Small intestine (tissue), 16 donors: ENCODE data around the gene LIN54. TPM values are rescaled to one million over a fixed set of nuclear protein-coding genes. Genes with fewer than 3 reads are reported as not detected.
A peak's percentile ranks its signal among the peaks of the same experiment; 100 is the strongest.
"Not testable (repeated sequence)": the region's sequence is repeated elsewhere in the genome, so short reads cannot be mapped to it uniquely, and the experiment has no call there.

ENCODE experiments used
- DNase-seq, 2 donors: peaks; one replicate each; pipeline versions ENCODE4 v3.0.0 to v3.0.0-alpha.2; 2013
- FAIRE-seq: peaks from 2 replicates; lab custom pipeline; 2012; peaks lifted over from hg19 to GRCh38; lab: Jason Lieb, UNC
- H3K27ac ChIP-seq, 3 donors: one replicate each; pipeline ENCODE4 v1.5.1; 2013; ENCODE audit warnings: low read length in 2 of 3, mild to moderate bottlenecking in 2 of 3, control low read depth in 1 of 3, inconsistent platforms in 1 of 3, low read depth in 1 of 3, moderate library complexity in 1 of 3
- H3K27me3 ChIP-seq, 3 donors: one replicate each; pipeline ENCODE4 v1.6.1; 2013; ENCODE audit warnings: low read length in 3 of 3, inconsistent platforms in 1 of 3; ENCODE audit not compliant: control insufficient read depth in 3 of 3, insufficient read depth in 3 of 3
- H3K36me3 ChIP-seq, 3 donors: one replicate each; pipeline ENCODE4 v1.6.1; 2013; ENCODE audit warnings: low read length in 3 of 3, inconsistent platforms in 1 of 3, low read depth in 1 of 3, mild to moderate bottlenecking in 1 of 3, moderate library complexity in 1 of 3; ENCODE audit not compliant: control insufficient read depth in 3 of 3, insufficient read depth in 2 of 3
- H3K4me1 ChIP-seq, 3 donors: one replicate each; pipeline ENCODE4 v1.6.1; 2013; ENCODE audit warnings: low read length in 2 of 3, inconsistent platforms in 1 of 3, low read depth in 1 of 3, mild to moderate bottlenecking in 1 of 3, moderate library complexity in 1 of 3; ENCODE audit not compliant: control insufficient read depth in 3 of 3, insufficient read depth in 2 of 3
- H3K4me3 ChIP-seq, 3 donors: one replicate each; pipeline ENCODE4 v1.5.1; 2013; ENCODE audit warnings: low read length in 3 of 3, control low read depth in 1 of 3, inconsistent platforms in 1 of 3, low read depth in 1 of 3, mild to moderate bottlenecking in 1 of 3, moderate library complexity in 1 of 3
- H3K9me3 ChIP-seq, 2 donors: one replicate each; pipeline ENCODE4 v1.6.1; 2013; ENCODE audit warnings: low read depth in 1 of 2, low read length in 1 of 2; ENCODE audit not compliant: control insufficient read depth in 2 of 2, insufficient read depth in 1 of 2
- WGBS, 3 donors: extraction: QIAGEN DNeasy Blood & Tissue Kit; methylation state at CpG; one replicate each; pipeline ENCODE4 v1.1.7; 2013; 5-methylcytosine and 5-hydroxymethylcytosine counted together
- long read RNA-seq, 10 donors: transcript quantifications; one replicate each; lab custom pipeline, GENCODE V29; 2026
- polyA plus RNA-seq, 4 donors: library from polyadenylated mRNA; stranded (reverse) in 3 of 4; unstranded in 1 of 4; fragments of 200-250 nt in 3 of 4; fragments of 120-200 nt in 1 of 4; gene quantifications; one replicate each; pipeline versions ENCODE4 v1.2.1 to v1.2.3, GENCODE V29; 2013
- donor health status: healthy with polysubstance abuse.
- donor health status: control.
- donor health status: control.
- donor health status: Bipolar disorder and iron deficiency.
- donor health status: healthy.

Gene LIN54
- polyA plus RNA-seq = 10 to 100 TPM in 1 of 4 donors, 1 to 10 TPM in 3; 3.0 to 11.8 (median 4.0) TPM
- long read RNA-seq, donor 1, full-length matches to known transcripts = 1 of 1 reads
- long read RNA-seq, donor 1, partial matches to known transcripts = 0 of 1 reads
- long read RNA-seq, donor 1, other reads (novel, unspliced or antisense) = 0 of 1 reads
- long read RNA-seq, donor 2, full-length matches to known transcripts = 1 of 1 reads
- long read RNA-seq, donor 2, partial matches to known transcripts = 0 of 1 reads
- long read RNA-seq, donor 2, other reads (novel, unspliced or antisense) = 0 of 1 reads
- long read RNA-seq, donor 3 = 0 reads
- long read RNA-seq, donor 4 = 0 reads
- long read RNA-seq, donor 5 = 0 reads
- long read RNA-seq, donor 6, full-length matches to known transcripts = 1 of 1 reads
- long read RNA-seq, donor 6, partial matches to known transcripts = 0 of 1 reads
- long read RNA-seq, donor 6, other reads (novel, unspliced or antisense) = 0 of 1 reads
- long read RNA-seq, donor 7, partial matches to known transcripts = 205 of 217 reads
- long read RNA-seq, donor 7, other reads (novel, unspliced or antisense) = 11 of 217 reads
- long read RNA-seq, donor 8 = 0 reads
- long read RNA-seq, donor 9 = 0 reads
- long read RNA-seq, donor 10, full-length matches to known transcripts = 2 of 103 reads
- long read RNA-seq, donor 10, partial matches to known transcripts = 67 of 103 reads
- long read RNA-seq, donor 10, other reads (novel, unspliced or antisense) = 34 of 103 reads

- H3K9me3 ChIP-seq = no peaks in the 10 kb centered on the region
- 1% methylated on average over 40 to 54 of the region's 54 CpGs for WGBS, 3 donors
- DNase-seq (peak; percentile 87 to 91), FAIRE-seq (no peak)
- no peaks in the 10 kb centered on the region for H3K36me3 ChIP-seq
- peaks cover 0 to 17% (median 4%) of the 10 kb centered on the region in 3 donors for H3K4me1 ChIP-seq
- H3K27ac ChIP-seq = peak within 1 kb of the TSS; percentile 93 to 99 (median 97)
- no peaks in the 10 kb centered on the region for H3K27me3 ChIP-seq
- peak within 1 kb of the TSS; percentile 82 to 94 (median 83) for H3K4me3 ChIP-seq
Observed at GRCh38 chr4:83010522-83011318, at the start of gene LIN54. LIN54 (minus strand) TSS chr4:83010823; CDS start chr4:82984844, 25,979 bp downstream.

- H3K27ac ChIP-seq = no peak overlapping the region
- H3K4me3 ChIP-seq = no peak overlapping the region
- H3K27me3 ChIP-seq = no peaks in the 10 kb centered on the region
- FAIRE-seq = no peak
- DNase-seq = peak in 1 of 2 donors; percentile 24
- H3K9me3 ChIP-seq = no peaks in the 10 kb centered on the region
- no peaks in the 10 kb centered on the region for H3K4me1 ChIP-seq
- H3K36me3 ChIP-seq = peaks cover 4 to 27% (median 10%) of the 10 kb centered on the region in 3 donors
Observed at GRCh38 chr4:83054928-83055327, 44.3 kb upstream of the LIN54 start.

- DNase-seq, H3K4me1 ChIP-seq: not testable (repeated sequence)
Observed at GRCh38 chr4:83048781-83049180, 38.2 kb upstream of the LIN54 start.

GRCh38 chr4:83046693-83047473 is 36.3 kb upstream of the LIN54 start:
- H3K9me3 ChIP-seq = no peaks in the 10 kb centered on the region
- no peaks in the 10 kb centered on the region for H3K27me3 ChIP-seq
- no peak overlapping the region for H3K4me3 ChIP-seq
- WGBS, 3 donors = 18 to 69% (median 53%) methylated on average over 8 of the region's 8 CpGs
- DNase-seq (peak; percentile 5 to 93), FAIRE-seq (no peak)
- H3K36me3 ChIP-seq = peaks cover 3 to 31% (median 5%) of the 10 kb centered on the region in 3 donors
- H3K4me1 ChIP-seq = no peaks in the 10 kb centered on the region
- peak overlapping the region in 1 of 3 donors; percentile 74 for H3K27ac ChIP-seq

More at GRCh38 chr4:83048781-83049180, 38.2 kb upstream of the LIN54 start:
- 93 to 98% (median 93%) methylated on average over 8 of the region's 8 CpGs for WGBS, 3 donors
- not testable (repeated sequence) for H3K27me3 ChIP-seq, H3K9me3 ChIP-seq, H3K4me3 ChIP-seq, FAIRE-seq, H3K27ac ChIP-seq
- peaks cover 4 to 28% (median 10%) of the 10 kb centered on the region in 3 donors for H3K36me3 ChIP-seq

- Histone ChIP-seq H3K36me3 (peaks cover 0 to 26% (median 0%) of the 10 kb centered on the region in 3 donors), H3K4me3 (no peak overlapping the region), H3K9me3 (no peaks in the 10 kb centered on the region), H3K27ac (no peak overlapping the region), H3K4me1 (no peaks in the 10 kb centered on the region), H3K27me3 (no peaks in the 10 kb centered on the region)
- DNase-seq (no peak), FAIRE-seq (no peak)
- 91 to 92% (median 92%) methylated on average over 14 of the region's 14 CpGs for WGBS, 3 donors
Observed at GRCh38 chr4:83043801-83044407, 33.3 kb upstream of the LIN54 start.

- not testable (repeated sequence) for H3K9me3 ChIP-seq, H3K4me1 ChIP-seq, H3K4me3 ChIP-seq, H3K27ac ChIP-seq, H3K27me3 ChIP-seq, FAIRE-seq, DNase-seq
- WGBS, 3 donors = 93 to 100% (median 98%) methylated on average over 2 of the region's 2 CpGs
- peaks cover 0 to 23% (median 0%) of the 10 kb centered on the region in 3 donors for H3K36me3 ChIP-seq
Observed at GRCh38 chr4:83043157-83043556, 32.5 kb upstream of the LIN54 start.

GRCh38 chr4:83040269-83040668 is 29.6 kb upstream of the LIN54 start:
- H3K9me3 ChIP-seq = no peaks in the 10 kb centered on the region
- H3K27me3 ChIP-seq = no peaks in the 10 kb centered on the region
- no peak for DNase-seq
- H3K36me3 ChIP-seq = peaks cover 0 to 16% (median 0%) of the 10 kb centered on the region in 3 donors
- H3K4me1 ChIP-seq = peaks cover 4 to 11% (median 10%) of the 10 kb centered on the region in 3 donors
- no peak overlapping the region for H3K4me3 ChIP-seq
- no peak for FAIRE-seq
- WGBS, 3 donors = 88 to 90% (median 88%) methylated on average over 3 of the region's 3 CpGs
- H3K27ac ChIP-seq = no peak overlapping the region
